Prostate gland (tissue), 2 donors: ENCODE results near the gene CCSER2. TPM values are rescaled to one million over a fixed set of nuclear protein-coding genes. Genes with fewer than 3 reads are reported as not detected.

ENCODE experiments used
- DNase-seq: peaks from one replicate; pipeline ENCODE4 v3.0.0-alpha.2; 2019; ENCODE audit warnings: low spot score
- H3K27ac ChIP-seq, 2 donors: fragments of 200-600 bp; sonication (generic); 2 replicates each; pipeline ENCODE4 v1.5.1; 2017 to 2019
- H3K27me3 ChIP-seq: fragments of 200-600 bp; sonication (generic); replicated peaks from 2 replicates; pipeline ENCODE4 v1.5.1; 2019; ENCODE audit not compliant: insufficient read depth
- H3K36me3 ChIP-seq, 2 donors: fragments of 200-600 bp; sonication (generic); 1 replicate in 1 of 2; 2 replicates in 1 of 2; pipeline versions ENCODE4 v1.5.1 to v1.8.1; 2017 to 2019
- H3K4me1 ChIP-seq: fragments of 200-600 bp; sonication (generic); replicated peaks from 2 replicates; pipeline ENCODE4 v1.5.1; 2019
- H3K4me3 ChIP-seq, 2 donors: fragments of 200-600 bp; sonication (generic); 2 replicates each; pipeline ENCODE4 v1.5.1; 2017 to 2019
- H3K9me3 ChIP-seq: fragments of 200-600 bp; sonication (generic); 2 replicates; pipeline ENCODE4 v1.5.1; 2017
- CTCF ChIP-seq, 4 experiments: fragments of 200-600 bp in 2 of 4; fragments of 450-650 bp in 2 of 4; sonication (generic) in 2 of 4; IDR thresholded peaks; 1 replicate in 3 of 4; 2 replicates in 1 of 4; pipeline ENCODE4 v1.5.1; 2016 to 2019; ENCODE audit warnings: antibody characterized with exemption in 4 of 4, mild to moderate bottlenecking in 2 of 4, moderate library complexity in 2 of 4
- POLR2A ChIP-seq: fragments of 450-650 bp; IDR thresholded peaks from one replicate; pipeline ENCODE4 v1.6.1; 2016; ENCODE audit warnings: antibody characterized with exemption, mild to moderate bottlenecking
- POLR2AphosphoS5 ChIP-seq: sonication (generic); formaldehyde crosslinking; IDR thresholded peaks from one replicate; pipeline ENCODE4 v1.6.1; 2017; ENCODE audit warnings: antibody characterized with exemption
- WGBS: methylation state at CpG from one replicate; pipeline ENCODE4 v1.1.5; 2018; 5-methylcytosine and 5-hydroxymethylcytosine counted together
- intact Hi-C: fragments of 100-400 bp; cut with DNase I; formaldehyde crosslinking; loops from one replicate; pipeline ENCODE4 v1.14.2; 2022
- total RNA-seq, 2 donors: library from RNA; depleted of rRNA; stranded (reverse); fragments of >200 nt; gene quantifications; one replicate each; pipeline ENCODE4 v1.1.0, GENCODE V29; 2016

Gene CCSER2
- total RNA-seq, 2 donors from 2014 or later: 30.4 to 53.6 TPM

DNA sequence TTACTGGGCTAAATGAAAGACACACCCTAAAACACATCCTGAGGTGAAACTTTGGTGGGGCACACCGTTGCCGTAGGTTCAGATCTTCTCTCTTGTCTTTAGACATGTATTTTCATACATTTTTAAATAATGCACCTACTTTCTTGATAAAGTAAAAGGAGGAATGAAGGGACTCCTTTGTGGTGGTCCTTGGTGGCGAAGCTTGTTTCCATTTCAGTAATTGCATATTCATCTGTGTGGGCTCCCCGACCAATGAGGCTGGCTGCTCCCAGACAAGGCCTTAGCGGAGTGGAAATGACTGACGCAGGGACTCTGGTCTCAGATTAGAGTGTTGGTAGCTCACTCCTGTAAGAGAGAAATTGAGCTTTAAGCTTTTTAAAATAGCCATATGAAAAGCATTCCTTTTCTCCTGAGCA, 815 bp downstream of the CCSER2 start:
- peak overlapping the region; percentile 95 to 98 for H3K4me3 ChIP-seq
- WGBS: 5% methylated on average over 6 of the region's 6 CpGs
- H3K9me3 ChIP-seq: no peaks in the 10 kb centered on the region
- no peaks in the 10 kb centered on the region for H3K4me1 ChIP-seq
- H3K27me3 ChIP-seq: no peaks in the 10 kb centered on the region
- H3K36me3 ChIP-seq: no peaks in the 10 kb centered on the region
- TF ChIP-seq POLR2AphosphoS5 (no peak), CTCF (IDR thresholded peaks at IDR 0.05) (no peak), POLR2A (no peak)
- no peak for DNase-seq
- intact Hi-C loops: loop anchor here (5.0 kb wide), 1 partner anchor 192 kb away; the partner anchor contains the start of gene GHITM
- H3K27ac ChIP-seq: peak overlapping the region; percentile 89

DNA sequence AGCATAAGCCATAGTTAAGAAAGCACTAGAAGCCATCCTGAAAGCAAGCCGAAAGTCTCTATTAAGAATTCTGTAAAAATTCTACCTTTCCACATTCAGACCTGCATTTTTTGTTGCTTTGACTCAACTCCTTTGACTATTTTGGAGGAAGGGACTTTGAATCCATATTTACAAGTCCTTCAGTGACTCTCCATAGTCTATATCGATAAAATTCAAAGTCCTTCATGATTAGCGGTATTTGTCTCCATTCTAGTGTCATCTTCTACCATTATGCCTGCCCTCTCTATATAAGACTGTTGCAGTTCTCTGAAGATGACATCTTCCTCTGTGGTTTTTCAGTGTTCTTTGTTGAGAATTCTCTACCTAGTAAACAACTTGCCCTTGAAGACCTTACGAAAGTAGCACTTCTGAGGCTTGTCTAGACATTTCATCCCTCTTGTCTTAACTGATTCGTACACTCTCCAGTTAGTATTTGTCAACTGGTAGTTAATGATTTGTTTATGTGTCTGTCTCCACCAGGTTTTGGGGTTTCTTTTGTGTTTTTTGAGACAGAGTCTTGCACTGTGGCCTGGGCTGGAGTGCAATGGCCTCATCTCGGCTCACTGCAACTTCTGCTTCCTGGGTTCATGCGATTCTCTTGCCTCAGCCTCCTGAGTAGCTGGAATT, 1.7 kb downstream of the CCSER2 start:
- no peak for DNase-seq
- Histone ChIP-seq H3K4me3 (peak overlapping the region in 1 of 2 donors; percentile 95), H3K27ac (no peak overlapping the region), H3K27me3 (no peaks in the 10 kb centered on the region), H3K4me1 (no peaks in the 10 kb centered on the region), H3K36me3 (no peaks in the 10 kb centered on the region), H3K9me3 (no peaks in the 10 kb centered on the region)
- TF ChIP-seq CTCF (IDR thresholded peaks at IDR 0.05) (no peak), POLR2AphosphoS5 (no peak), POLR2A (no peak)
- intact Hi-C loops: loop anchor here (5.0 kb wide), 1 partner anchor 193 kb away; the partner anchor contains the start of gene GHITM
- 83% methylated on average over 7 of the region's 7 CpGs for WGBS

DNA sequence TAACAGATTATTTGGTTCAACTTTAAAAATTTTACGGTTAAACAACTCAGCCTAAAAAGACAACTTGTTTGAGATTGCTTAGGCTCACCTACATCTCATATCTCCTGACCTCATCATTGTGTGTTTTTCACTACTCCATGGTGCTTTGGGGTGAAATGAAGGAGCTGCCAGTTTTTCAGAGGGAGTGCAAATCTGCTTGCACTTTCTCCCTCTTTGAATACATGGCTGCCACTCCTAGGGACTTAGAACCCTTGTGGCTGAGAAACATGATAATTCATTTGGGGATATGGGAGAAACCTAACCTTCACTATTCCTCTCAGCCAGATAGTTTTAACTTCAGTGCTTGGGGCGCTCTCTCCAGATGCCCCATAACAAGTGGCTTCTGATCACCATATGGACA, 2.7 kb downstream of the CCSER2 start:
- H3K4me3 ChIP-seq: no peak overlapping the region
- DNase-seq: no peak
- no peaks in the 10 kb centered on the region for H3K4me1 ChIP-seq
- H3K9me3 ChIP-seq: no peaks in the 10 kb centered on the region
- TF ChIP-seq POLR2AphosphoS5 (no peak), POLR2A (no peak), CTCF (IDR thresholded peaks at IDR 0.05) (no peak)
- no peaks in the 10 kb centered on the region for H3K27me3 ChIP-seq
- intact Hi-C loops: no loop called here
- WGBS: 87% methylated on average over 2 of the region's 2 CpGs
- no peaks in the 10 kb centered on the region for H3K36me3 ChIP-seq
- H3K27ac ChIP-seq: no peak overlapping the region

DNA sequence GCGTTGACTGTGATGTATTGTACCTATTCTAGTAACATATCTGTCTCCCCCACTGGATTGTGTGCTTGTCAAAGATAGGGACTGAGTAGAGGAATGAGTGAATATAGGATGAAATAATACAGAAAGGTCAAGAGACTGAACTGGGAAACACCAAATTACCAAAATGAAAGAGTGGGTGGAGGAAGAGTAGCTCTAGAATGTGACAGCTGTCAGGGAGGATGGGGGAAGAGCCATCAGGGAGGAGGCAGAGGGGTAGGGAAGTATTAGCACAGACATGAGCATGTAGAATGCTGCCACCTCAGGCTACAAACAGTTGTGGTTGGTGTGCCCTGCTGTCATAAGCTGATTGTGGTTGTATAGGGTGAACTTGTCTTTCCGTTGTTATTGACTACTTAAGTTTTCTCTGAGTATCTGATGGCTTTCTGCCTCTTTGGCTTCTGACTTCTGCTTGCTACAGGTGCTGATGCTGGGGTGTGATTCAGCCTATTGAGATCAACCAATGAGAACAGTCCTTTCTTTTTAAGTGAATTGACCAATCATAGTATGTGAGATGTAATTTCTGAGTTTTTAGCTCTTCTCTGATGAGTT, 5.6 kb downstream of the CCSER2 start:
- no peaks in the 10 kb centered on the region for H3K4me1 ChIP-seq
- intact Hi-C loops: no loop called here
- TF ChIP-seq CTCF (IDR thresholded peaks at IDR 0.05): no peak
- no peak for TF ChIP-seq POLR2AphosphoS5
- no peak for TF ChIP-seq POLR2A
- H3K36me3 ChIP-seq: no peaks in the 10 kb centered on the region
- no peak overlapping the region for H3K4me3 ChIP-seq
- no peak overlapping the region for H3K27ac ChIP-seq
- WGBS: 83% methylated on average over 2 of the region's 2 CpGs
- no peaks in the 10 kb centered on the region for H3K9me3 ChIP-seq
- DNase-seq: no peak
- no peaks in the 10 kb centered on the region for H3K27me3 ChIP-seq

DNA sequence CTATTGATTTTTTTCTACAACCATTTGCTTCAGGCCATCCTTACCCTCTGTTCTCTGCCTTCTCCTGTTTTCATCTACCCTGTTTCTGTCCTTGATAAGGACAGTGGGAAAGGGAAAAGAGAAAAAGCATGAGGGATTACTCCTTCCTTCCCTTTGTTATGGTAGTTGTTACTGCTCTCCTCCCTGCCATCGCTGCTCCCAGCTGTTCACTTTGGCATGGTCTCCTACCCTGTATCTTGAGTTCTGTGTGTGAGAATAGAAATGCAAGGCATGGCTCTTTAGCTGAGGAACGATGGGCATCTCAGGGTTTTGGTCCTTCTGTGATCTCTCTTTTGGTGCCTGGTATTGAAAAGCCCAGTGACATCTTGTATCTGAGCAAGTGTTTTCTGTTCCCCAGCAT, 6.4 kb downstream of the CCSER2 start:
- TF ChIP-seq CTCF (IDR thresholded peaks at IDR 0.05): no peak
- no peak for TF ChIP-seq POLR2A
- no peak for TF ChIP-seq POLR2AphosphoS5
- no peaks in the 10 kb centered on the region for H3K27me3 ChIP-seq
- no peak for DNase-seq
- H3K9me3 ChIP-seq: no peaks in the 10 kb centered on the region
- H3K27ac ChIP-seq: no peak overlapping the region
- intact Hi-C loops: no loop called here
- H3K36me3 ChIP-seq: no peaks in the 10 kb centered on the region
- no peaks in the 10 kb centered on the region for H3K4me1 ChIP-seq
- WGBS: 83% methylated on average over 2 of the region's 2 CpGs
- H3K4me3 ChIP-seq: no peak overlapping the region
